MCF 10A (cell line): ENCODE results near the gene CAMKK2. TPM values are rescaled to one million over a fixed set of nuclear protein-coding genes. Genes with fewer than 3 reads are reported as not detected.

Source experiments
- BruUV-seq: library from RNA; stranded (reverse); fragments of 400-500 nt; replicated peaks from 2 replicates; lab custom pipeline; 2021; lab: Mats Ljungman, UMichigan
- CTCF ChIA-PET: fragments of 300-600 bp; sonication (Branson Sonifier 250); formaldehyde crosslinking; extraction: SDS; loops from one replicate; lab custom pipeline; 2021; ENCODE audit warnings: antibody characterized with exemption, inconsistent platforms; lab: Yijun Ruan, JAX
- POLR2A ChIA-PET: fragments of 300-600, 350-650 bp; sonication (Branson Sonifier 250); formaldehyde crosslinking; extraction: SDS; loops from one replicate; lab custom pipeline; 2020; ENCODE audit warnings: antibody characterized with exemption, inconsistent platforms; lab: Yijun Ruan, JAX
- DNase-seq: peaks from one replicate; pipeline ENCODE4 v3.0.0-alpha.2; 2018; ENCODE audit not compliant: unreplicated experiment
- H3K27ac Mint-ChIP-seq: one replicate; pipeline ENCODE4 v1.8.0; 2022; ENCODE audit warnings: mild to moderate bottlenecking, low read depth, mixed read lengths; ENCODE audit not compliant: unreplicated experiment
- H3K27me3 Mint-ChIP-seq: one replicate; pipeline ENCODE4 v1.8.0; 2022; ENCODE audit warnings: mixed read lengths; ENCODE audit not compliant: insufficient read depth, unreplicated experiment
- H3K36me3 Mint-ChIP-seq: one replicate; pipeline ENCODE4 v1.8.0; 2022; ENCODE audit warnings: mild to moderate bottlenecking, moderate library complexity, mixed read lengths; ENCODE audit not compliant: insufficient read depth, unreplicated experiment
- H3K4me1 Mint-ChIP-seq: one replicate; pipeline ENCODE4 v1.8.0; 2022; ENCODE audit warnings: mixed read lengths; ENCODE audit not compliant: insufficient read depth, unreplicated experiment
- H3K4me3 Mint-ChIP-seq: one replicate; pipeline ENCODE4 v1.8.0; 2022; ENCODE audit warnings: mild to moderate bottlenecking, moderate library complexity, mixed read lengths; ENCODE audit not compliant: unreplicated experiment
- H3K9me3 Mint-ChIP-seq: one replicate; pipeline ENCODE4 v1.8.0; 2022; ENCODE audit warnings: mixed read lengths; ENCODE audit not compliant: unreplicated experiment
- intact Hi-C: fragments of 100-400 bp; cut with micrococcal nuclease; formaldehyde crosslinking; loops from 2 replicates; pipeline ENCODE4 v1.14.1; 2022
- total RNA-seq: library from RNA; stranded (reverse); gene quantifications from 2 replicates; pipeline ENCODE4 v1.2.3, GENCODE V29; 2022
- TF ChIP-seq, protein P1 (sequence below): fragments of 200-600 bp; IDR thresholded peaks from one replicate; pipeline ENCODE4 v1.8.0; 2022; ENCODE audit warnings: antibody characterized with exemption, mild to moderate bottlenecking; ENCODE audit not compliant: unreplicated experiment

Gene CAMKK2
- total RNA-seq, 1 experiment from 2014 or later: 36.3 TPM

- ChIA-PET CTCF (interaction anchor here (0.6 kb wide), 2 partner anchors 57 to 251 kb away, joined by 3 read pairs; no protein-coding TSS in a partner anchor), POLR2A (interaction anchor here (0.7 kb wide), 1 partner anchor 16 kb away, joined by 3 read pairs; no protein-coding TSS in a partner anchor)
- no peak for DNase-seq
- BruUV-seq: no TSS peak
- intact Hi-C loops: no loop called here
- no peak overlapping the region for H3K4me3 Mint-ChIP-seq
- H3K27me3 Mint-ChIP-seq: no peaks in the 10 kb centered on the region
- H3K9me3 Mint-ChIP-seq: no peaks in the 10 kb centered on the region
- peaks cover 51% of the 10 kb centered on the region for H3K36me3 Mint-ChIP-seq
- peaks cover 3% of the 10 kb centered on the region for H3K4me1 Mint-ChIP-seq
- TF ChIP-seq, protein P1, sequence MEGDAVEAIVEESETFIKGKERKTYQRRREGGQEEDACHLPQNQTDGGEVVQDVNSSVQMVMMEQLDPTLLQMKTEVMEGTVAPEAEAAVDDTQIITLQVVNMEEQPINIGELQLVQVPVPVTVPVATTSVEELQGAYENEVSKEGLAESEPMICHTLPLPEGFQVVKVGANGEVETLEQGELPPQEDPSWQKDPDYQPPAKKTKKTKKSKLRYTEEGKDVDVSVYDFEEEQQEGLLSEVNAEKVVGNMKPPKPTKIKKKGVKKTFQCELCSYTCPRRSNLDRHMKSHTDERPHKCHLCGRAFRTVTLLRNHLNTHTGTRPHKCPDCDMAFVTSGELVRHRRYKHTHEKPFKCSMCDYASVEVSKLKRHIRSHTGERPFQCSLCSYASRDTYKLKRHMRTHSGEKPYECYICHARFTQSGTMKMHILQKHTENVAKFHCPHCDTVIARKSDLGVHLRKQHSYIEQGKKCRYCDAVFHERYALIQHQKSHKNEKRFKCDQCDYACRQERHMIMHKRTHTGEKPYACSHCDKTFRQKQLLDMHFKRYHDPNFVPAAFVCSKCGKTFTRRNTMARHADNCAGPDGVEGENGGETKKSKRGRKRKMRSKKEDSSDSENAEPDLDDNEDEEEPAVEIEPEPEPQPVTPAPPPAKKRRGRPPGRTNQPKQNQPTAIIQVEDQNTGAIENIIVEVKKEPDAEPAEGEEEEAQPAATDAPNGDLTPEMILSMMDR: no peak
- H3K27ac Mint-ChIP-seq: no peak overlapping the region
Measured at GRCh38 chr12:121255433-121255832, 41.1 kb downstream of the CAMKK2 start.

- ChIA-PET POLR2A (interaction anchor here (0.6 kb wide), 1 partner anchor 235 kb away, joined by 3 read pairs; no protein-coding TSS in a partner anchor), CTCF (no interaction called here)
- Mint-ChIP-seq H3K4me1 (peaks cover 5% of the 10 kb centered on the region), H3K27me3 (no peaks in the 10 kb centered on the region), H3K4me3 (no peak overlapping the region), H3K27ac (no peak overlapping the region), H3K36me3 (peaks cover 46% of the 10 kb centered on the region), H3K9me3 (no peaks in the 10 kb centered on the region)
- intact Hi-C loops: no loop called here
- no TSS peak for BruUV-seq
- TF ChIP-seq, protein P1: no peak
- no peak for DNase-seq
Measured at GRCh38 chr12:121253638-121254335, 42.7 kb downstream of the CAMKK2 start.

DNA sequence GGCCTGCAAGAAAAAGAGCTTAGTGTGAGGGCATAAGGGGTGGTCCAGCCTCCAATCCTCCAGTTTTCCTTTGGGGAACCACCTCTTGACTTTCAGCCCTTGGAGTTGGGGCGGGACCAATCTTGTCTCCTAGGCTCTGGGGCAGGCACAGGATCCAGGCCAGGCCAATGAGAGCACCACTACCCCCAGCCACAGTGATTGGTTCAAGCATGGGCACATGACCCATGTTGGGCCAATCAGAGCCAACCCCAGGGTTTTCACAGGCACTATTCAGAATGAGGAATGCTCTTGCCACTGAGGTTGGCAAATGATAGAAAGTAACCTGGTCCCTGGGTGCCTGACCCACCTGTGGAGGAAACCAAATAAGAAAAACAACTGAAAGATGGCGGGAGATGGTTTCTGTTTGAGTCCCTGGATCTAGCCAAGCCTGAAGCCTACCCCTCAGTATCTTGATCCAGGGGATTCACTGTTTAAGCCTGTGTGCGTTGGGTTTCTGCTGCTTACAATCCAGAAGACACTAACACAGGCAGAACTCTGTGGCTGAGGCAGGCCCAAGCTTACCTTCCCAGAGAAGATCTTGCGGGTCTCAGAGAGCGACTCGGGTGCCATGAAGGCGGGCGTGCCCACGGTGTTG is 43.7 kb downstream of the CAMKK2 start:
- H3K4me1 Mint-ChIP-seq: peaks cover 5% of the 10 kb centered on the region
- CTCF ChIA-PET: interaction anchor here (0.6 kb wide), 1 partner anchor 112 kb away, joined by 4 read pairs; no protein-coding TSS in a partner anchor
- H3K9me3 Mint-ChIP-seq: no peaks in the 10 kb centered on the region
- H3K27ac Mint-ChIP-seq: no peak overlapping the region
- no peak for DNase-seq
- TF ChIP-seq, protein P1: no peak
- peaks cover 47% of the 10 kb centered on the region for H3K36me3 Mint-ChIP-seq
- H3K27me3 Mint-ChIP-seq: no peaks in the 10 kb centered on the region
- no peak overlapping the region for H3K4me3 Mint-ChIP-seq
- BruUV-seq: no TSS peak
- intact Hi-C loops: no loop called here
- POLR2A ChIA-PET: no interaction called here

GRCh38 chr12:121251838-121252237 is 44.7 kb downstream of the CAMKK2 start:
- no TSS peak for BruUV-seq
- peaks cover 5% of the 10 kb centered on the region for H3K4me1 Mint-ChIP-seq
- H3K36me3 Mint-ChIP-seq: peaks cover 47% of the 10 kb centered on the region
- H3K4me3 Mint-ChIP-seq: no peak overlapping the region
- TF ChIP-seq, protein P1: no peak
- POLR2A ChIA-PET: interaction anchor here (1.0 kb wide), 1 partner anchor 17 kb away, joined by 3 read pairs; no protein-coding TSS in a partner anchor
- H3K27me3 Mint-ChIP-seq: no peaks in the 10 kb centered on the region
- H3K9me3 Mint-ChIP-seq: no peaks in the 10 kb centered on the region
- no peak overlapping the region for H3K27ac Mint-ChIP-seq
- DNase-seq: no peak
- intact Hi-C loops: no loop called here
- CTCF ChIA-PET: interaction anchor here (0.6 to 0.7 kb wide), 3 partner anchors 13 to 637 kb away, joined by 3 to 5 read pairs (median 3); no protein-coding TSS in a partner anchor
